ENCODE data around the gene PORCN.

The PORCN gene

DNA sequence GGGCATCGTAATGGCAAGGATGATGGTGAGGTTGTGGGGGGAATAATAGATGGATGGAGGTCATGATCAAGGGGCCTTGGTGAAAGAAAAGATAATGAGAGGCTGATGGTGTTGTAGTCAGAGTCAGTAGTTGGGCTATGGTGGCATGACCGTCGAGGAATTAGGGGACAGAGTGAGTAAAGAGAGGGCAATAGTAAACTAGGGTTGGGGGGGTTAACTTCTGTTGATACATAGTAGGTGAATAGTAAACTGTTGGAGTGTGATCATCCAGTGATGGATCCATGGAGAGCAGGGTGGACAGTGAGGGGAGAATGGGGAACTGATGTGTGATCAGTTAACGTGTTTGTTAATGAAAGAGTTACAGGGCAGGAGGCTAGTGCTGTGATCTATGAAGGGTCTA, 31.9 kb upstream of the PORCN start:
- Histone ChIP-seq H3K27me3 (ENCODE audit: control insufficient read depth in 1 of 2, insufficient read depth in 2 of 2, low read length in 2 of 2) (peaks cover 0 to 3% of the 10 kb centered on the region in 2 donors), H3K4me3 (ENCODE audit: low read length in 2 of 2) (peak overlapping the region; percentile 62 to 83), H3K9me3 (ENCODE audit: control insufficient read depth in 2 of 2, low read length in 2 of 2) (no peaks in the 10 kb centered on the region), H3K4me1 (ENCODE audit: control insufficient read depth, insufficient read depth, low read length) (peaks cover 6% of the 10 kb centered on the region), H3K27ac (ENCODE audit: low read length) (no peak overlapping the region), H3K9ac (ENCODE audit: low read length in 2 of 2) (peak overlapping the region; percentile 71 to 78), H3K36me3 (ENCODE audit: control insufficient read depth in 2 of 2, insufficient read depth in 2 of 2, low read length in 2 of 2) (peaks cover 0 to 4% of the 10 kb centered on the region in 2 donors)

DNA sequence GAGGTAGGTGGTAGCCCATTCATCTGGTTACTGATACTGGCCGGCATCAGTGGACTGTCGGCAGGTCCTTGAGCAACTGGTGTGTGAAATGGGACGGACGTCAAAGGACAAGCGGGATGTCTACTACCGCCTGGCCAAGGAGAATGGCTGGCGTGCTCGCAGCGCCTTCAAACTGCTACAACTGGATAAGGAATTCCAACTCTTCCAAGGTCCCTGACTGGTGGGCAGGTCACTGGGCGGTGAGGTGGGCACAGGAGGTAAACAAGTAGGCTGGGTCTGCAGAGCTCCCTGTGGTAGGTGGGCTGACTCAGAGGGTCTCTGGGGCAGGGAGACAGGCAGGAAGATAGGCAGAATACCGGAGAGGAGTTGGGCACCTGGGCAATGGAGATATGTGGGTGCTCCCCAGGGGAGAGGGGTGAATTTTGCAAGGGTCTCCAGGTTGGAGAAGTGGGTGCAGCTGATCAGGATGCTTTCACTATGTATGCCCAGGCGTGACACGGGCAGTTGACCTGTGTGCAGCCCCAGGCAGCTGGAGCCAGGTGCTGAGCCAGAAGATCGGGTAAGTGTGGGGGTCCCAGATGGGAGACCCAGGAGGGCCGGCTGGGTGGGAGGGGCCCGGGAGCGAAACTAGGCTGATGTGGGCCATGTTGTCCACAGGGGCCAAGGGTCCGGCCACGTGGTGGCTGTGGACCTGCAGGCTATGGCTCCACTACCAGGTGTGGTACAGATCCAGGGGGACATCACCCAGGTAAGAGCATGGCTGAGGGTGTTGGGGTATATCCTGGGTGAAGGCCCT, 30.6 kb upstream of the PORCN start:
- Histone ChIP-seq H3K9ac (ENCODE audit: low read length in 2 of 2) (no peak overlapping the region), H3K4me3 (ENCODE audit: low read length in 2 of 2) (no peak overlapping the region), H3K36me3 (ENCODE audit: control insufficient read depth in 2 of 2, insufficient read depth in 2 of 2, low read length in 2 of 2) (peaks cover 0 to 4% of the 10 kb centered on the region in 2 donors), H3K27ac (ENCODE audit: low read length) (no peak overlapping the region), H3K4me1 (ENCODE audit: control insufficient read depth, insufficient read depth, low read length) (peaks cover 6% of the 10 kb centered on the region), H3K9me3 (ENCODE audit: control insufficient read depth in 2 of 2, low read length in 2 of 2) (no peaks in the 10 kb centered on the region), H3K27me3 (ENCODE audit: control insufficient read depth in 1 of 2, insufficient read depth in 2 of 2, low read length in 2 of 2) (peaks cover 0 to 3% of the 10 kb centered on the region in 2 donors)

DNA sequence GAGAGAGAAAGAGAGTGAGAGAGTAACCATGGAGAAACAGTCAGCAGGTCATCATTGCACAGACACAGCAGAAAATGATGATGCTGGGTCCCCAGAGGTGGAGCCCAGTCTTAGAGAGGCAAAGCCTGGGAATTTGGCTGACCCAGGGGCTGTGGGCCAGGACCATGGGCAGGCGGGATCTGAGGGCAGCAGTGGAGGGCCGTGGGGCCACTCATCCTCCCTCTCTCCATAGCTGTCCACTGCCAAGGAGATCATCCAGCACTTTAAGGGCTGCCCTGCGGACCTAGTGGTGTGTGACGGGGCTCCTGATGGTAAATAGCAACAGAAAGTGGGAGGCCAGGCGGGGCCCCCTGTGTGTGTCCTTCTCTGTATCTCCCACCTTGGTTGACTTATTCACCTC, 30.0 kb upstream of the PORCN start:
- Histone ChIP-seq H3K9ac (ENCODE audit: low read length in 2 of 2) (no peak overlapping the region), H3K27ac (ENCODE audit: low read length) (no peak overlapping the region), H3K9me3 (ENCODE audit: control insufficient read depth in 2 of 2, low read length in 2 of 2) (no peaks in the 10 kb centered on the region), H3K4me3 (ENCODE audit: low read length in 2 of 2) (no peak overlapping the region), H3K4me1 (ENCODE audit: control insufficient read depth, insufficient read depth, low read length) (peaks cover 6% of the 10 kb centered on the region), H3K27me3 (ENCODE audit: control insufficient read depth in 1 of 2, insufficient read depth in 2 of 2, low read length in 2 of 2) (peaks cover 0 to 3% of the 10 kb centered on the region in 2 donors), H3K36me3 (ENCODE audit: control insufficient read depth in 2 of 2, insufficient read depth in 2 of 2, low read length in 2 of 2) (peaks cover 0 to 4% of the 10 kb centered on the region in 2 donors)

DNA sequence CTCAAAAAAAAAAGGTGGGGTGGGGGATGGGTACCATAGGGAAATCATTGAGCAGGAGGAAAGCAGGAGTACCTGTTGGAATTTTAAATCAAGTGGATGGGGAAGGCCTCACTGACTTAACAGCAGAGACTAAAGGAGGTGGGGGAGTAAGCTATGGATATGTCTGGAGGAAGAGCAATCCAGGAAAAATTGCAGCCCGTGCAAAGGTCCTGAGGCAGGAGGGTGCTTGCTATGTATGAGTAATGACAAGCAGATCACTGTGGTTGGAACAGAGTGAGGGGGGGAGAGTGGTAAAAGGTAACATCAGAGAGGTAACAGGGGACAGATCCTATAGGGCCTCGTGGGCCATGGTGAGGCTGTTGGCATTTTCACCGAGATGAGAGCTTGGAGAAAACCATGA, 28.6 kb upstream of the PORCN start:
- Histone ChIP-seq H3K4me1 (ENCODE audit: control insufficient read depth, insufficient read depth, low read length) (peaks cover 6% of the 10 kb centered on the region), H3K9me3 (ENCODE audit: control insufficient read depth in 2 of 2, low read length in 2 of 2) (no peaks in the 10 kb centered on the region), H3K9ac (ENCODE audit: low read length in 2 of 2) (no peak overlapping the region), H3K27me3 (ENCODE audit: control insufficient read depth in 1 of 2, insufficient read depth in 2 of 2, low read length in 2 of 2) (peaks cover 0 to 3% of the 10 kb centered on the region in 2 donors), H3K36me3 (ENCODE audit: control insufficient read depth in 2 of 2, insufficient read depth in 2 of 2, low read length in 2 of 2) (peaks cover 0 to 4% of the 10 kb centered on the region in 2 donors), H3K4me3 (ENCODE audit: low read length in 2 of 2) (no peak overlapping the region), H3K27ac (ENCODE audit: low read length) (no peak overlapping the region)

DNA sequence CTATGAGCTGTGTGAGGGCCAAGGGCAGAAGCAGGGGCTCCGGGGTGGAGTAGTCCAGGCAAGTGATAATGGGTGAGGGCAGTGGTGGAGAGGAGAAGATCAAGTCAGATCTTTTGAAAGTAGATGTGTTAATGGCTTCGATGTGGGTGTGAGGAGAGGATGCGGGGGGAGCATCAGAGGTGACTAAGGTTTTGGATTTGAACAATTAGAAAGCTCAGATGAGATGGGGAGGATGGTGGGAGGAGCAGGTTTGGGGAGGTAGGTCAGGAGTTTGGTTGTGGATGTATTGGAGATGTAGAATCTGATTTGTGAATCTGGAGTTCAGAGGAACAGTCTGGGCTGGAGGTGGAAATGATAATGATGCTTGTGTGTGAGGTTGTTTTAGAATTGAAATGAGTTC, 28.2 kb upstream of the PORCN start:
- peaks cover 0 to 4% of the 10 kb centered on the region in 2 donors for H3K36me3 ChIP-seq (ENCODE audit: control insufficient read depth in 2 of 2, insufficient read depth in 2 of 2, low read length in 2 of 2)
- H3K27me3 ChIP-seq (ENCODE audit: control insufficient read depth in 1 of 2, insufficient read depth in 2 of 2, low read length in 2 of 2) = peaks cover 0 to 3% of the 10 kb centered on the region in 2 donors
- peaks cover 6% of the 10 kb centered on the region for H3K4me1 ChIP-seq (ENCODE audit: control insufficient read depth, insufficient read depth, low read length)
- no peak overlapping the region for H3K9ac ChIP-seq (ENCODE audit: low read length in 2 of 2)
- H3K4me3 ChIP-seq (ENCODE audit: low read length in 2 of 2) = no peak overlapping the region
- H3K27ac ChIP-seq (ENCODE audit: low read length) = no peak overlapping the region
- H3K9me3 ChIP-seq (ENCODE audit: control insufficient read depth in 2 of 2, low read length in 2 of 2) = no peaks in the 10 kb centered on the region

DNA sequence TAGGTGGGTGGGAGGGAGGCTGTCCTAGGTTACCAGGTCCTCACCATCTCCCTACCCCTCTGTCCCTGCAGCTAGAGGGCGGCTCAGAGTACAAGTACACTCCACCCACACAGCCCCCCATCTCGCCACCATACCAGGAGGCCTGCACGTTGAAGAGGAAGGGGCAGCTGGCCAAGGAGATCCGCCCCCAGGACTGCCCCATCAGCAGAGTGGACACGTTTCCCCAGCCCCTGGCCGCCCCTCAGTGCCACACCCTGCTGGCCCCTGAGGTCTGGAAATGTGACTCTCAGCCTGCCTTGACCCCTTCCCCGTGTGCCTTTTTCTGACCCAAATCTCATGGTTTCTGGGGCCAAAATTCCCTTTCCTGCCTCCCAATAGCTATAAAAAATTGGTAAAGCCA, 26.3 kb upstream of the PORCN start:
- peaks cover 0 to 3% of the 10 kb centered on the region in 2 donors for H3K27me3 ChIP-seq (ENCODE audit: control insufficient read depth in 1 of 2, insufficient read depth in 2 of 2, low read length in 2 of 2)
- H3K27ac ChIP-seq (ENCODE audit: low read length) = no peak overlapping the region
- H3K4me3 ChIP-seq (ENCODE audit: low read length in 2 of 2) = no peak overlapping the region
- no peak overlapping the region for H3K9ac ChIP-seq (ENCODE audit: low read length in 2 of 2)
- H3K9me3 ChIP-seq (ENCODE audit: control insufficient read depth in 2 of 2, low read length in 2 of 2) = no peaks in the 10 kb centered on the region
- no peaks in the 10 kb centered on the region for H3K4me1 ChIP-seq (ENCODE audit: control insufficient read depth, insufficient read depth, low read length)
- H3K36me3 ChIP-seq (ENCODE audit: control insufficient read depth in 2 of 2, insufficient read depth in 2 of 2, low read length in 2 of 2) = peaks cover 0 to 4% of the 10 kb centered on the region in 2 donors

DNA sequence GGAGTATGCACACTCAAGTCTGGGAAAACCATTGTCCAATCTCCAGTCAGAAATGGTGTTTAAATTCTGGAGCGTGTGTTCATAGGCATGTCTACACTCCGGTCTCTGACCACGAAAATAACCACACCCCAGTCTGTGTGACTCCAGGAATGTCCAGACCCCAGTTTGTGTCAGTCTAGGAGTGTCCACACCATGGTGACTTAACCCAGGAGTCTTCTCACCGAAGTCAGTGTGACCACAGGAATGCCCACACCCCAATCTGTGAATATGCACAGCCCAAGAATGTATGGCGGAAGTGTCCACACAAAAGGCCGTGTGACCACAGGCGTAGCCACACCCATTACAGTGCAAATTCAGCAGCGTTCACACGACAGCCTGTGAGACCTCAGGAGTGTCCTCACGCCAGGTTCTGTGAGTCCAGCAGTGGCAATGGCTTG, 21.4 kb upstream of the PORCN start:
- H3K4me3 ChIP-seq (ENCODE audit: low read length in 2 of 2) = no peak overlapping the region
- peaks cover 0 to 6% of the 10 kb centered on the region in 2 donors for H3K27me3 ChIP-seq (ENCODE audit: control insufficient read depth in 1 of 2, insufficient read depth in 2 of 2, low read length in 2 of 2)
- no peaks in the 10 kb centered on the region for H3K36me3 ChIP-seq (ENCODE audit: control insufficient read depth in 2 of 2, insufficient read depth in 2 of 2, low read length in 2 of 2)
- H3K9ac ChIP-seq (ENCODE audit: low read length in 2 of 2) = no peak overlapping the region
- H3K27ac ChIP-seq (ENCODE audit: low read length) = no peak overlapping the region
- no peaks in the 10 kb centered on the region for H3K4me1 ChIP-seq (ENCODE audit: control insufficient read depth, insufficient read depth, low read length)
- no peaks in the 10 kb centered on the region for H3K9me3 ChIP-seq (ENCODE audit: control insufficient read depth in 2 of 2, low read length in 2 of 2)

DNA sequence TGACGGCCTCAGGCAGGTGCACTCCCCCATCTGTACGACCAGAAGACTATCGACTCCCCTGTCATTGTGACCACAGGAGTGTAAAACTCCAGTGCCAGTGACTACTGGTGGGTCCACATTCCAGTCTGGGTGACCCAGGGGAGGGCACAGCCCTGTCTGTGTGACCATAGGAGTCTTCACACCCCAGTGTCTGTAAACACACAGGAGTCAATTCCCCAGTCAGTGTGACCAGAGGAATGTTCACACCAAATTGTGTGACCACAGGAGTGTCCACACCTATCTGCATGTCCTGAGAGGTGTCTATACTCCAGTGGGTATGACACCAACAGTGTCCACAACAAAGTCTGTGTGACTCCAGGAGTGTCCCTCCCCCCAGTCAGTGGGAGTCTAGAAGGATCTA, 20.8 kb upstream of the PORCN start:
- Histone ChIP-seq H3K4me1 (ENCODE audit: control insufficient read depth, insufficient read depth, low read length) (no peaks in the 10 kb centered on the region), H3K36me3 (ENCODE audit: control insufficient read depth in 2 of 2, insufficient read depth in 2 of 2, low read length in 2 of 2) (no peaks in the 10 kb centered on the region), H3K9me3 (ENCODE audit: control insufficient read depth in 2 of 2, low read length in 2 of 2) (no peaks in the 10 kb centered on the region), H3K27ac (ENCODE audit: low read length) (no peak overlapping the region), H3K27me3 (ENCODE audit: control insufficient read depth in 1 of 2, insufficient read depth in 2 of 2, low read length in 2 of 2) (peaks cover 0 to 6% of the 10 kb centered on the region in 2 donors), H3K4me3 (ENCODE audit: low read length in 2 of 2) (no peak overlapping the region), H3K9ac (ENCODE audit: low read length in 2 of 2) (no peak overlapping the region)

DNA sequence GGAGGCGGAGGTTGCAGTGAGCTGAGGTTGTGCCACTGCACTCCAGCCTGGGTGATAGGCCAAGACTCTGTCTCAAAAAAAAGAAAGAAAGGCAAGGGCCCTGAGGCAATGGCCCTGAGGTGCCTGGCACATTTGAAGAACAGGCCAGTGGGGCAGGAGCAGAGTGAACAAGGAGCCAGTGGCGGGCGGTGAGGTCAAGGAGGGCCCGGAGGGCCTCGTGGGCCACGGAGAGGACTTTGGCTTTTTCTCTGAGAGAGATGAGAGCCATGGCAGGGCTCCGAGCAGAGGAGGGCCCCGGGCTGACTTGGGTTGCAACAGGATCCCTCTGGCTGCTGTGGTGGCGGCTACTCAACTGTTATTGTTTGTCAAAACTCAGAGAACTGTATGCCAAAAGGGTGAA, 19.5 kb upstream of the PORCN start:
- Histone ChIP-seq H3K4me3 (ENCODE audit: low read length in 2 of 2) (no peak overlapping the region), H3K27ac (ENCODE audit: low read length) (no peak overlapping the region), H3K36me3 (ENCODE audit: control insufficient read depth in 2 of 2, insufficient read depth in 2 of 2, low read length in 2 of 2) (no peaks in the 10 kb centered on the region), H3K9me3 (ENCODE audit: control insufficient read depth in 2 of 2, low read length in 2 of 2) (no peaks in the 10 kb centered on the region), H3K27me3 (ENCODE audit: control insufficient read depth in 1 of 2, insufficient read depth in 2 of 2, low read length in 2 of 2) (peaks cover 0 to 10% of the 10 kb centered on the region in 2 donors), H3K4me1 (ENCODE audit: control insufficient read depth, insufficient read depth, low read length) (no peaks in the 10 kb centered on the region), H3K9ac (ENCODE audit: low read length in 2 of 2) (no peak overlapping the region)

DNA sequence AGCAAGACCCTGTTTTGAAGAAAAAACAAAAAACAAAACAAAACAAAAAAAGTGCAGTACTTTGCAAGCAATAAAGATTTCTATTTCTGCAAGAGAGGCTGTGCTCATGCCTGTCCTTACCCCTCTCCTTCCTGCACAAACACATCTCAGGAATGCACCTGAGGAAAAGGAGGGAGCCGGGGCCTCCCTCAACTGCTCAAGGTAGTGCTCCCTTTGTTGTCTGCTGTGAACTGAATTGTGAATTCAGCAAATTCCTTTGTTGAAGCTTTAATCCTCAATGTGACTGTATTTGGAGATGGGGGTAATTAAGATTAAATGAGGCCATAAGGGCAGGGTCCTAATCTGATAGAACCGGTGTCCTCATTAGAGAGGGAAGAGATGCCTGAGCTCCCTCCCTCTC, 18.9 kb upstream of the PORCN start:
- peaks cover 0 to 10% of the 10 kb centered on the region in 2 donors for H3K27me3 ChIP-seq (ENCODE audit: control insufficient read depth in 1 of 2, insufficient read depth in 2 of 2, low read length in 2 of 2)
- no peak overlapping the region for H3K9ac ChIP-seq (ENCODE audit: low read length in 2 of 2)
- H3K4me1 ChIP-seq (ENCODE audit: control insufficient read depth, insufficient read depth, low read length) = no peaks in the 10 kb centered on the region
- no peaks in the 10 kb centered on the region for H3K9me3 ChIP-seq (ENCODE audit: control insufficient read depth in 2 of 2, low read length in 2 of 2)
- H3K27ac ChIP-seq (ENCODE audit: low read length) = no peak overlapping the region
- no peaks in the 10 kb centered on the region for H3K36me3 ChIP-seq (ENCODE audit: control insufficient read depth in 2 of 2, insufficient read depth in 2 of 2, low read length in 2 of 2)
- no peak overlapping the region for H3K4me3 ChIP-seq (ENCODE audit: low read length in 2 of 2)

DNA sequence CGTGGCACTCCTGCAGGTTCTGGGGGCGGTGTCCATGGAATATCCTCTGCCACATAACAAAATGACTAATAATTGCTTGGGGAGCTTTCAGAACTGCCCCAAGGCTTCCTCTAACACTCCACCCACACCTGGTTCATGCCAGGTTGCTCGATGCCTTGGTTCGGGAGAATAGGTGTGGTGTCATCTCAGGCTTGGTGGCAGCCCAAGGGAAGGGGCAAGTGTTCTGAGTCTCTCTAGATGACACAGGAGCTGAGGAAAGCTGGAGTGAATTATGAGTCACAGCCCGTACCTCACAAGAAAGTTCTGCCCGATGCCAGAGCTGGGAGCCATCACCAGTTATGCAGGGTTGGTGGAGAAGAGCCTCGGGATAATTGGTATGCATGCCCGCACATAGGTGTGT, 18.1 kb upstream of the PORCN start:
- Histone ChIP-seq H3K4me1 (ENCODE audit: control insufficient read depth, insufficient read depth, low read length) (no peaks in the 10 kb centered on the region), H3K36me3 (ENCODE audit: control insufficient read depth in 2 of 2, insufficient read depth in 2 of 2, low read length in 2 of 2) (no peaks in the 10 kb centered on the region), H3K27ac (ENCODE audit: low read length) (no peak overlapping the region), H3K9me3 (ENCODE audit: control insufficient read depth in 2 of 2, low read length in 2 of 2) (no peaks in the 10 kb centered on the region), H3K9ac (ENCODE audit: low read length in 2 of 2) (no peak overlapping the region), H3K27me3 (ENCODE audit: control insufficient read depth in 1 of 2, insufficient read depth in 2 of 2, low read length in 2 of 2) (peaks cover 0 to 12% of the 10 kb centered on the region in 2 donors), H3K4me3 (ENCODE audit: low read length in 2 of 2) (no peak overlapping the region)
